EH (cell line): Measurements from ENCODE around the gene ELFN2.
A peak's percentile ranks its signal among the peaks of the same experiment; 100 is the strongest.

Source experiments
- DNase-seq: peaks from one replicate; pipeline ENCODE4 v3.0.0-alpha.2; 2015; ENCODE audit warnings: low read depth

Gene ELFN2

GRCh38 chr22:37357446-37358075, 69.7 kb downstream of the ELFN2 start:
- DNase-seq, result peak; percentile 40

- DNase-seq, result no peak
Observed at GRCh38 chr22:37356922-37357321, 70.4 kb downstream of the ELFN2 start.

- no peak for DNase-seq
Observed at GRCh38 chr22:37355174-37355573, 72.1 kb downstream of the ELFN2 start.

GRCh38 chr22:37354670-37355069, 72.6 kb downstream of the ELFN2 start:
- no peak for DNase-seq

- DNase-seq, result no peak
Observed at GRCh38 chr22:37354261-37354660, 73.0 kb downstream of the ELFN2 start.

- no peak for DNase-seq
Observed at GRCh38 chr22:37353839-37354238, 73.4 kb downstream of the ELFN2 start.

GRCh38 chr22:37352481-37352880, 74.8 kb downstream of the ELFN2 start:
- DNase-seq, result no peak

- no peak for DNase-seq
Observed at GRCh38 chr22:37351232-37351631, 76.0 kb downstream of the ELFN2 start.

GRCh38 chr22:37349043-37349814, 78.0 kb downstream of the ELFN2 start:
- DNase-seq, result no peak

- no peak for DNase-seq
Observed at GRCh38 chr22:37346505-37346895, 80.8 kb downstream of the ELFN2 start.

- DNase-seq, result peak; percentile 97
Observed at GRCh38 chr22:37345863-37346504, 81.3 kb downstream of the ELFN2 start.

GRCh38 chr22:37344735-37345449, 82.4 kb downstream of the ELFN2 start:
- DNase-seq, result no peak

- no peak for DNase-seq
Observed at GRCh38 chr22:37343863-37344734, 83.2 kb downstream of the ELFN2 start.

- DNase-seq, result no peak
Observed at GRCh38 chr22:37343348-37343747, 83.9 kb downstream of the ELFN2 start.

GRCh38 chr22:37342065-37342464, 85.2 kb downstream of the ELFN2 start:
- DNase-seq, result no peak

- DNase-seq, result no peak
Observed at GRCh38 chr22:37340331-37341262, 86.7 kb downstream of the ELFN2 start.

- no peak for DNase-seq
Observed at GRCh38 chr22:37338539-37339246, 88.6 kb downstream of the ELFN2 start.

GRCh38 chr22:37337204-37337943, 89.9 kb downstream of the ELFN2 start:
- DNase-seq, result peak; percentile 60

GRCh38 chr22:37336579-37336978, 90.7 kb downstream of the ELFN2 start:
- no peak for DNase-seq
